Calu3 (cell line): Measurements from ENCODE around the gene TYR. TPM values are rescaled to one million over a fixed set of nuclear protein-coding genes. Genes with fewer than 3 reads are reported as not detected.

Experiments
- BruUV-seq: library from RNA; stranded (reverse); fragments of 400-500 nt; replicated peaks from 2 replicates; lab custom pipeline; 2021; lab: Mats Ljungman, UMichigan
- CTCF ChIA-PET: fragments of 300-600 bp; sonication (Branson Sonifier 250); formaldehyde crosslinking; loops from one replicate; lab custom pipeline; 2022; ENCODE audit warnings: antibody characterized with exemption; lab: Charles Lee
- DNase-seq: peaks from one replicate; pipeline ENCODE4 v3.0.0; 2022
- H3K27ac Mint-ChIP-seq: one replicate; pipeline ENCODE4 v1.8.0; 2022; ENCODE audit warnings: mixed read lengths; ENCODE audit not compliant: unreplicated experiment
- H3K27me3 Mint-ChIP-seq: one replicate; pipeline ENCODE4 v1.8.0; 2022; ENCODE audit warnings: mixed read lengths; ENCODE audit not compliant: unreplicated experiment
- H3K36me3 Mint-ChIP-seq: one replicate; pipeline ENCODE4 v1.8.0; 2022; ENCODE audit warnings: mild to moderate bottlenecking, moderate library complexity, mixed read lengths; ENCODE audit not compliant: insufficient read depth, unreplicated experiment
- H3K4me1 Mint-ChIP-seq: one replicate; pipeline ENCODE4 v1.8.0; 2022; ENCODE audit warnings: mild to moderate bottlenecking, low read depth, mixed read lengths; ENCODE audit not compliant: unreplicated experiment
- H3K4me3 Mint-ChIP-seq: one replicate; pipeline ENCODE4 v1.8.0; 2022; ENCODE audit warnings: mild to moderate bottlenecking, low read depth, moderate library complexity, mixed read lengths; ENCODE audit not compliant: unreplicated experiment
- H3K9me3 Mint-ChIP-seq: one replicate; pipeline ENCODE4 v1.8.0; 2022; ENCODE audit warnings: low read depth, mixed read lengths; ENCODE audit not compliant: unreplicated experiment
- intact Hi-C: fragments of 100-400 bp; cut with micrococcal nuclease; formaldehyde crosslinking; loops from one replicate; pipeline ENCODE4 v1.10.0; 2022; ENCODE audit not compliant: unreplicated experiment
- total RNA-seq: library from RNA; stranded (reverse); gene quantifications from 2 replicates; pipeline ENCODE4 v1.2.3, GENCODE V29; 2022
- TF ChIP-seq, protein P1 (sequence below): fragments of 200-600 bp; IDR thresholded peaks from one replicate; pipeline ENCODE4 v1.8.0; 2022; ENCODE audit warnings: antibody characterized with exemption; ENCODE audit not compliant: unreplicated experiment

Gene TYR
- total RNA-seq, 1 experiment from 2014 or later, result not detected

DNA sequence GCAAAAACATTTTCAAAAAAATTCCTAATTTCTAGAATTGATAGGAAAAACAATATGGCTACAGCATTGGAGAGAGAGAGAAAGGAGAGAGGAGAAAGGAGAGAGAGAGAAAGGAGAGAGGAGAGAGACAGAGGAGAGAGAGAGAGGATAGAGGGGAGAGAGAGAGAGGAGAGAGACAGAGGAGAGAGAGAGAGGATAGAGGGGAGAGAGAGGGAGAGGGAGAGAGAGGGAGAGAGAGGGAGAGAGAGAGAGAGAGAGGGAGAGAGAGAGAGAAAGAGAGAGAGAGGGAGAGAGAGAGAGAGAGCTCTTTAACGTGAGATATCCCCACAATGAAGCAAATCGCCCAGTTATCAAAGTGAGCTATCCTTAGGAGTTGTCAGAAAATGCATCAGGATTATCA lies 737 bp upstream of the TYR start:
- intact Hi-C loops, result no loop called here
- TF ChIP-seq, protein P1, sequence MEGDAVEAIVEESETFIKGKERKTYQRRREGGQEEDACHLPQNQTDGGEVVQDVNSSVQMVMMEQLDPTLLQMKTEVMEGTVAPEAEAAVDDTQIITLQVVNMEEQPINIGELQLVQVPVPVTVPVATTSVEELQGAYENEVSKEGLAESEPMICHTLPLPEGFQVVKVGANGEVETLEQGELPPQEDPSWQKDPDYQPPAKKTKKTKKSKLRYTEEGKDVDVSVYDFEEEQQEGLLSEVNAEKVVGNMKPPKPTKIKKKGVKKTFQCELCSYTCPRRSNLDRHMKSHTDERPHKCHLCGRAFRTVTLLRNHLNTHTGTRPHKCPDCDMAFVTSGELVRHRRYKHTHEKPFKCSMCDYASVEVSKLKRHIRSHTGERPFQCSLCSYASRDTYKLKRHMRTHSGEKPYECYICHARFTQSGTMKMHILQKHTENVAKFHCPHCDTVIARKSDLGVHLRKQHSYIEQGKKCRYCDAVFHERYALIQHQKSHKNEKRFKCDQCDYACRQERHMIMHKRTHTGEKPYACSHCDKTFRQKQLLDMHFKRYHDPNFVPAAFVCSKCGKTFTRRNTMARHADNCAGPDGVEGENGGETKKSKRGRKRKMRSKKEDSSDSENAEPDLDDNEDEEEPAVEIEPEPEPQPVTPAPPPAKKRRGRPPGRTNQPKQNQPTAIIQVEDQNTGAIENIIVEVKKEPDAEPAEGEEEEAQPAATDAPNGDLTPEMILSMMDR, result no peak
- CTCF ChIA-PET, result interaction anchor here (0.6 kb wide), 1 partner anchor 670 kb away, joined by 3 read pairs; no protein-coding TSS in a partner anchor
- no TSS peak for BruUV-seq
- Mint-ChIP-seq H3K27me3 (no peaks in the 10 kb centered on the region), H3K4me3 (no peak overlapping the region), H3K36me3 (no peaks in the 10 kb centered on the region), H3K4me1 (no peaks in the 10 kb centered on the region), H3K27ac (no peak overlapping the region), H3K9me3 (no peaks in the 10 kb centered on the region)
- no peak for DNase-seq

DNA sequence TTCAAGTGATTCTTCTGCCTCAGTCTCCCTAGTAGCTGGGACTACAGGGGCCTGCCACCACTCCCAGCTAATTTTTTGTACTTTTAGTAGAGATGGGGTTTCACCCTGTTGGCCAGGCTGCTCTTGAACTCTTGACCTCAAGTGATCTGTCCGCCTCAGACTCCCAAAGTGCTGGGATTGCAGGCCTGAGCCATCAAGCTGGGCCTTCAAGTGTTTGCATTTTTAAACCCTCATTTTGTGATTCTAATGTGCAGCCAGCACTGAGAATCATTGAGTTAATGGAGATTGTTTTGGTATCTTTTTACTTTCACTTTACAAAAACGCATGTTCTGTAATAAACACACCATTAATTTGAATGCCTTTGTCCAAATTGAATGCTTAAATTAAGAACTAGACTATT lies 3.4 kb downstream of the TYR start:
- Mint-ChIP-seq H3K36me3 (no peaks in the 10 kb centered on the region), H3K4me1 (no peaks in the 10 kb centered on the region), H3K27me3 (no peaks in the 10 kb centered on the region), H3K27ac (no peak overlapping the region), H3K9me3 (no peaks in the 10 kb centered on the region), H3K4me3 (no peak overlapping the region)
- no peak for DNase-seq
- intact Hi-C loops, result no loop called here
- CTCF ChIA-PET, result no interaction called here
- TF ChIP-seq, protein P1, result no peak
- BruUV-seq, result no TSS peak

DNA sequence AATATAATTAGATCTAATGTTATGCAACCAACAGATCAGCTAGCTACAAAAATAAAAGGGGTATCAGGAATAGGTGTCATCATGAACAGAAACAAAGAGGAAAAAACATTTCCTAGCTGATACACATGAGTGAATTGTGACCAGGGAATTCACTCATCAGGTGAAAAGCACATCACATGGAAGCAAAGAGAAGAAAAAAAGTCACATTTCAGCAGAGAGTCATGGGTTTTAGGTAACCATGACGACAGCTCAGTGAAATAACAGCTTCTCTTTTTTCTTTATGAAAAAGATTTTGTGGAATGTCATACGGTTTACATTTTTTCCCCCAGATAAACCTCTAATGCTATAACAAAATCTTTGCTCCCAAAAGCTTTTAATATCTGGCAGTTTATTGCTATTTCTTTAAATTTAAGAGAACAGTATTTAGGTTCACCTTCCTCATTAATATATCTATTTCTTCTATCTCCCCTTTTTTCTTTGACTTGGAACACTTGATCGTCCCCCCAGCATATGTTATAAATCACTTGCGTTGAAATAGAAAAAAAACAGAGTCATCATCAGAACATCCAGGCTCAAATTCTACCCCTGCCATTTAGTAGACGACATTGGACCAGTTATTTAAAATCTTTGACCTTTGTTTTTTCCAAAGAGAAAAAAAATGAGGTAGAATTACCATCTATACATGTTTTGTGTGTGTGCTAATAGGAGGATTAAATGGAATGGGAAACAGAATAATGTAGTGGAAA lies 5.3 kb downstream of the TYR start:
- Mint-ChIP-seq H3K4me1 (no peaks in the 10 kb centered on the region), H3K4me3 (no peak overlapping the region)
- CTCF ChIA-PET, result no interaction called here

DNA sequence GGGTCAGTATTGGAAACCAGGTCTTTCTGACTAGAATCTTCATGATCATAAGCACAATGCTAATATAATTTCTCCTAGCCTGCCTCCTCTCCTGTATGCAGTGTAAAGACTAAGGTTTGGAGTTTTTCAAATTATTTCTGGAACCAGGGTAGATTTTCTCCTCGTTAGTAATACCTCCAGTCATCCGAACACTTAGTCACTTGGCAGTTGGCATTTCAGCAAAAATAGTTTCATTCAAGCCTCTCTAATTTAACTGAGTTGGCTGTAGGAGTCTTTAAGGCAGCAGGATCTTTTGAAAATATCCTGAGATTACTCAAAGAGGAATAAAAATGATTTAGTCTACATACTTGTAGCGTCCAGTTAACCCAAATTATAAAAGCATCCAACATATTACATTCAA lies 6.3 kb downstream of the TYR start:
- CTCF ChIA-PET, result no interaction called here
- no TSS peak for BruUV-seq
- Mint-ChIP-seq H3K36me3 (no peaks in the 10 kb centered on the region), H3K4me1 (no peaks in the 10 kb centered on the region), H3K9me3 (no peaks in the 10 kb centered on the region), H3K27me3 (no peaks in the 10 kb centered on the region), H3K4me3 (no peak overlapping the region), H3K27ac (no peak overlapping the region)
- TF ChIP-seq, protein P1, result no peak
- intact Hi-C loops, result no loop called here
- no peak for DNase-seq

More for the DNA sequence above, 5.3 kb downstream of the TYR start:
- no peaks in the 10 kb centered on the region for H3K36me3 Mint-ChIP-seq
- TF ChIP-seq, protein P1, result no peak
- H3K27ac Mint-ChIP-seq, result no peak overlapping the region
- no TSS peak for BruUV-seq
- DNase-seq, result no peak
- H3K9me3 Mint-ChIP-seq, result no peaks in the 10 kb centered on the region
- intact Hi-C loops, result no loop called here
- no peaks in the 10 kb centered on the region for H3K27me3 Mint-ChIP-seq
